MCF 10A (cell line): ENCODE data around the gene MT1A. TPM values are rescaled to one million over a fixed set of nuclear protein-coding genes. Genes with fewer than 3 reads are reported as not detected.

Experiments used
- BruUV-seq: library from RNA; stranded (reverse); fragments of 400-500 nt; replicated peaks from 2 replicates; lab custom pipeline; 2021; lab: Mats Ljungman, UMichigan
- CTCF ChIA-PET: fragments of 300-600 bp; sonication (Branson Sonifier 250); formaldehyde crosslinking; extraction: SDS; loops from one replicate; lab custom pipeline; 2021; ENCODE audit warnings: antibody characterized with exemption, inconsistent platforms; lab: Yijun Ruan, JAX
- POLR2A ChIA-PET: fragments of 300-600, 350-650 bp; sonication (Branson Sonifier 250); formaldehyde crosslinking; extraction: SDS; loops from one replicate; lab custom pipeline; 2020; ENCODE audit warnings: antibody characterized with exemption, inconsistent platforms; lab: Yijun Ruan, JAX
- DNase-seq: peaks from one replicate; pipeline ENCODE4 v3.0.0-alpha.2; 2018; ENCODE audit not compliant: unreplicated experiment
- H3K27ac Mint-ChIP-seq: one replicate; pipeline ENCODE4 v1.8.0; 2022; ENCODE audit warnings: mild to moderate bottlenecking, low read depth, mixed read lengths; ENCODE audit not compliant: unreplicated experiment
- H3K27me3 Mint-ChIP-seq: one replicate; pipeline ENCODE4 v1.8.0; 2022; ENCODE audit warnings: mixed read lengths; ENCODE audit not compliant: insufficient read depth, unreplicated experiment
- H3K36me3 Mint-ChIP-seq: one replicate; pipeline ENCODE4 v1.8.0; 2022; ENCODE audit warnings: mild to moderate bottlenecking, moderate library complexity, mixed read lengths; ENCODE audit not compliant: insufficient read depth, unreplicated experiment
- H3K4me1 Mint-ChIP-seq: one replicate; pipeline ENCODE4 v1.8.0; 2022; ENCODE audit warnings: mixed read lengths; ENCODE audit not compliant: insufficient read depth, unreplicated experiment
- H3K4me3 Mint-ChIP-seq: one replicate; pipeline ENCODE4 v1.8.0; 2022; ENCODE audit warnings: mild to moderate bottlenecking, moderate library complexity, mixed read lengths; ENCODE audit not compliant: unreplicated experiment
- H3K9me3 Mint-ChIP-seq: one replicate; pipeline ENCODE4 v1.8.0; 2022; ENCODE audit warnings: mixed read lengths; ENCODE audit not compliant: unreplicated experiment
- CTCF ChIP-seq: fragments of 200-600 bp; IDR thresholded peaks from one replicate; pipeline ENCODE4 v1.8.0; 2022; ENCODE audit warnings: antibody characterized with exemption, mild to moderate bottlenecking; ENCODE audit not compliant: unreplicated experiment
- intact Hi-C: fragments of 100-400 bp; cut with micrococcal nuclease; formaldehyde crosslinking; loops from 2 replicates; pipeline ENCODE4 v1.14.1; 2022
- total RNA-seq: library from RNA; stranded (reverse); gene quantifications from 2 replicates; pipeline ENCODE4 v1.2.3, GENCODE V29; 2022

Gene MT1A
- total RNA-seq, 1 experiment from 2014 or later = not detected

GRCh38 chr16:56626685-56627084 is 11.8 kb upstream of the MT1A start:
- ChIA-PET CTCF (interaction anchor here (1.0 to 2.7 kb wide), 4 partner anchors 17 to 75 kb away, joined by 3 to 12 read pairs (median 4); no protein-coding TSS in a partner anchor), POLR2A (interaction anchor here (0.5 to 15.3 kb wide), 24 partner anchors 10 to 1978 kb away, joined by 3 to 1404 read pairs (median 6); partner anchors contain the start of genes MT1F, MT1X and MT2A)
- no peak for TF ChIP-seq CTCF
- no peak for DNase-seq
- Mint-ChIP-seq H3K27ac (peak overlapping the region; percentile 80), H3K27me3 (no peaks in the 10 kb centered on the region), H3K9me3 (no peaks in the 10 kb centered on the region), H3K4me3 (peak overlapping the region; percentile 95), H3K4me1 (peaks cover 11% of the 10 kb centered on the region), H3K36me3 (peaks cover 30% of the 10 kb centered on the region)
- intact Hi-C loops = no loop called here
- no TSS peak for BruUV-seq

GRCh38 chr16:56628486-56629350 is 9.7 kb upstream of the MT1A start:
- Mint-ChIP-seq H3K4me3 (no peak overlapping the region), H3K27ac (no peak overlapping the region), H3K27me3 (no peaks in the 10 kb centered on the region), H3K9me3 (no peaks in the 10 kb centered on the region), H3K36me3 (peaks cover 30% of the 10 kb centered on the region), H3K4me1 (peaks cover 14% of the 10 kb centered on the region)
- DNase-seq = peak; percentile 63
- ChIA-PET POLR2A (interaction anchor here (0.6 to 15.3 kb wide), 14 partner anchors 8 to 1823 kb away, joined by 3 to 1404 read pairs (median 4); partner anchors contain the start of genes MT1F, MT1X, MT2A and PSME3IP1), CTCF (interaction anchor here (0.6 to 1.0 kb wide), 3 partner anchors 15 to 73 kb away, joined by 3 to 7 read pairs (median 4); no protein-coding TSS in a partner anchor)
- BruUV-seq = no TSS peak
- intact Hi-C loops = no loop called here
- TF ChIP-seq CTCF = no peak

GRCh38 chr16:56629531-56629930 is 8.9 kb upstream of the MT1A start:
- POLR2A ChIA-PET = interaction anchor here (1.4 to 15.3 kb wide), 7 partner anchors 8 to 72 kb away, joined by 6 to 1404 read pairs (median 31); partner anchors contain the start of genes MT1X and MT2A
- no TSS peak for BruUV-seq

More at GRCh38 chr16:56629531-56629930, 8.9 kb upstream of the MT1A start:
- no peak overlapping the region for H3K4me3 Mint-ChIP-seq
- no peak for DNase-seq
- CTCF ChIA-PET = interaction anchor here (1.4 kb wide), 1 partner anchor 39 kb away, joined by 3 read pairs; no protein-coding TSS in a partner anchor
- H3K36me3 Mint-ChIP-seq = peaks cover 30% of the 10 kb centered on the region
- H3K4me1 Mint-ChIP-seq = peaks cover 18% of the 10 kb centered on the region
- H3K27me3 Mint-ChIP-seq = no peaks in the 10 kb centered on the region
- intact Hi-C loops = no loop called here
- no peak overlapping the region for H3K27ac Mint-ChIP-seq
- TF ChIP-seq CTCF = no peak
- no peaks in the 10 kb centered on the region for H3K9me3 Mint-ChIP-seq
